ENCODE results near the gene ATOX1. TPM values are rescaled to one million over a fixed set of nuclear protein-coding genes. Genes with fewer than 3 reads are reported as not detected.

ATOX1 gene
- total RNA-seq, 1 experiment from 2014 or later, result 65.6 TPM

- TF ChIP-seq CTCF (conservative IDR thresholded peaks at IDR 0.05; ENCODE audit: low read depth, low read length) (no peak), EZH2 (IDR thresholded peaks at IDR 0.05; ENCODE audit: borderline replicate concordance, low read depth, low read length, poor library complexity, severe bottlenecking) (no peak)
- no peaks in the 10 kb centered on the region for H3K4me1 ChIP-seq (ENCODE audit: insufficient read depth, low read length, poor library complexity, severe bottlenecking)
- intact Hi-C loops (cut with micrococcal nuclease; ENCODE audit: unreplicated experiment), result no loop called here
- no peaks in the 10 kb centered on the region for H3K9me3 ChIP-seq (ENCODE audit: low read depth, low read length, poor library complexity, severe bottlenecking)
- H3K4me3 ChIP-seq (ENCODE audit: low read depth, low read length, poor library complexity, severe bottlenecking), result no peak overlapping the region
- no peaks in the 10 kb centered on the region for H3K27me3 ChIP-seq (replicated peaks; ENCODE audit: insufficient read depth, low read depth, low read length, poor library complexity)
- peaks cover 99% of the 10 kb centered on the region for H3K36me3 ChIP-seq (ENCODE audit: insufficient read depth, low read length, poor library complexity, severe bottlenecking)
- no peak for DNase-seq (ENCODE audit: low spot score)
- no TSS peak for BruUV-seq (replicated peaks)
- no peak overlapping the region for H3K27ac ChIP-seq (ENCODE audit: low read depth, low read length, poor library complexity, severe bottlenecking)
- POLR2A ChIA-PET (ENCODE audit: low non-redundant PET), result no interaction called here
- CTCF ChIA-PET, result no interaction called here
These were observed 41.0 kb upstream of the ATOX1 start for GRCh38 chr5:151799407-151799806.

- H3K4me1 ChIP-seq (ENCODE audit: insufficient read depth, low read length, poor library complexity, severe bottlenecking), result no peaks in the 10 kb centered on the region
- intact Hi-C loops (cut with micrococcal nuclease; ENCODE audit: unreplicated experiment), result no loop called here
- H3K36me3 ChIP-seq (ENCODE audit: insufficient read depth, low read length, poor library complexity, severe bottlenecking), result peaks cover 99% of the 10 kb centered on the region
- H3K9me3 ChIP-seq (ENCODE audit: low read depth, low read length, poor library complexity, severe bottlenecking), result no peaks in the 10 kb centered on the region
- ChIA-PET POLR2A (ENCODE audit: low non-redundant PET) (no interaction called here), CTCF (no interaction called here)
- no peaks in the 10 kb centered on the region for H3K27me3 ChIP-seq (replicated peaks; ENCODE audit: insufficient read depth, low read depth, low read length, poor library complexity)
- TF ChIP-seq CTCF (conservative IDR thresholded peaks at IDR 0.05; ENCODE audit: low read depth, low read length) (no peak), EZH2 (IDR thresholded peaks at IDR 0.05; ENCODE audit: borderline replicate concordance, low read depth, low read length, poor library complexity, severe bottlenecking) (no peak)
- no TSS peak for BruUV-seq (replicated peaks)
- no peak overlapping the region for H3K27ac ChIP-seq (ENCODE audit: low read depth, low read length, poor library complexity, severe bottlenecking)
- no peak for DNase-seq (ENCODE audit: low spot score)
- H3K4me3 ChIP-seq (ENCODE audit: low read depth, low read length, poor library complexity, severe bottlenecking), result no peak overlapping the region
These were observed 40.2 kb upstream of the ATOX1 start for GRCh38 chr5:151798674-151799073.

- Histone ChIP-seq H3K4me1 (ENCODE audit: insufficient read depth, low read length, poor library complexity, severe bottlenecking) (no peaks in the 10 kb centered on the region), H3K36me3 (ENCODE audit: insufficient read depth, low read length, poor library complexity, severe bottlenecking) (peaks cover 100% of the 10 kb centered on the region), H3K27me3 (replicated peaks; ENCODE audit: insufficient read depth, low read depth, low read length, poor library complexity) (no peaks in the 10 kb centered on the region), H3K9me3 (ENCODE audit: low read depth, low read length, poor library complexity, severe bottlenecking) (no peaks in the 10 kb centered on the region), H3K27ac (ENCODE audit: low read depth, low read length, poor library complexity, severe bottlenecking) (no peak overlapping the region), H3K4me3 (ENCODE audit: low read depth, low read length, poor library complexity, severe bottlenecking) (no peak overlapping the region)
- POLR2A ChIA-PET (ENCODE audit: low non-redundant PET), result no interaction called here
- DNase-seq (ENCODE audit: low spot score), result no peak
- CTCF ChIA-PET, result no interaction called here
- TF ChIP-seq CTCF (conservative IDR thresholded peaks at IDR 0.05; ENCODE audit: low read depth, low read length), result no peak
- TF ChIP-seq EZH2 (IDR thresholded peaks at IDR 0.05; ENCODE audit: borderline replicate concordance, low read depth, low read length, poor library complexity, severe bottlenecking), result no peak
- intact Hi-C loops (cut with micrococcal nuclease; ENCODE audit: unreplicated experiment), result no loop called here
- BruUV-seq (replicated peaks), result no TSS peak
These were observed 37.0 kb upstream of the ATOX1 start for GRCh38 chr5:151795426-151795825.
